ENCODE measurements around the gene DPP10.

The DPP10 gene

DNA sequence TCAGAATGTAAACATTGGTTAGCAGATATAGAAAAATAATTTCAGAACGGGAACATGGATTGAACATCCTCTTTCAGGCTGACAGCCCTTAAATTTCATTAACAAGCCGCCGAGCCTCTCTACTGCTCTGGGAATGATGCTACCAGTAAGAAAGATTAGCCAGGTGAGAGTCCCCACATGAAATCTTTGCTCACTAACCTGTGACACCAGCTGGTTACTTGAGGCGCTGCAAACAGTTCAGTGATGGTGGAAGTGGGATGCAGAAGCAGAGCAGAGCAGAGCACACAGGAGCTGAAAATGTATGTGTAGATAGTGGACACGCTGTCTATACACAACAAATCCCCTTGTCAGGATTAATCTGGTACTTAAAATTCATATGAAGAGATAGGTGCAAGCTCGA lies 721.1 kb downstream of the DPP10 start:
- no peak for DNase-seq

DNA sequence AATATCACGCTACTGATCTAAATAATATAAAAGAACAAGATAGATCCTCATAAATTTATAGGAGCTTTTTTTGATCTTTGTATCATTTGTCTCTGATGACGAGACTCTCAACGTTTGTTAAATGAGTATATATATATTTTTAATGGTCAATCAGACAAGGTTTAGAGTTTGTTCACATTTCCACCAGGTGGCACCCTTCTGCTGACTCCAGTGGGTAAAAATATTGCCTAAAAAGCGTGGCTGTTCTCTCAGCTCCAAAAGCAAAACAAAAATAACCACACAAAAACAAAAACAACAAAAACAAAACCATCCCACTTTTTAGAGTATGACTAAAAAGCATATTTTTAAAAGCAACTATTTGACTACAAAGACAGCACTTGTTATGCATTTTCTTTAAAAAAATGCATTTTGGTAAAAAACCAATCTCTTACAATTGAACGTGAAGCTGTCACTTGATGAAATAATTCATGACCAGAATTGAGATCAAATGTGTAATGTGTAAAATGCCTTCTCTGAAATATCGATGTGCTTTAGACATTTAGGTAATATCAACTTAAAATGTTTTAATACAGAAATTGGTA lies 723.2 kb downstream of the DPP10 start:
- DNase-seq: no peak

DNA sequence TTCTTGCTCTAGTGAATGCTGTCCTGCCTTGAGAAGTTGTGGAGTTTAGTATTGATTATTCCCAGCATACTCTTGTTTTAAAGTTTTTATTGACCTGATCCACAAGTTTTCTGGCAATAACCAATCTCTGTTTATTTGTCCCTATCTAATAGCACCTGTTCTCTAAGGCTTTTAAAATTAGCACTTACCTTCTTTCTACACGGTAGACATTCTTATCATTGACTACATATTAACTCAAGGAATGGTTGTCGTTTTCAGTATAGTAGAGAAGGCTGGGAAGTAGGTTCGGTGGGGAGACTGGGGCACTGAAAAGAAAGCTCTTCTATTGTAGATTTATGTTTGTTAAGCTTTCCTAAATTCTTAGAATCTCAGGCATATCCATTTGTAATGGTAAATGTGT lies 726.0 kb downstream of the DPP10 start:
- no peak for DNase-seq

DNA sequence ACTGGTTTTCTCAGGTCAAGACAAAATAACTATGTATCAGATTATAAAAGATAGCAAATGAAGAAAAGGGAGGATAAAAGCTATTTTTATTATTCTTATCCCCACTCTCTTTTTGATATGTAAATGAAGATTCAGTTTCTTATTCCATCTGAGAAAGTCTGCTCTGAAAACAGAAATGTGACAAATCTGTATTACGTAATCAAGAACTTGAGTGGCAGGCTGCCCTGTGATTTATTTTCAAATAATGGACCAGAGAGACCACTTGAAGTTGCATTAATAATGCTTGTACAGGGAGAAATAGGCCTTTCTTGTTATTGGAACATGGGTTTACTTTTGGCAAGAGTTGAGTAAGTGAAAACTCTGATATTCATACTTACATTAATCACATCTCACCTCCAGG lies 727.4 kb downstream of the DPP10 start:
- DNase-seq: no peak

DNA sequence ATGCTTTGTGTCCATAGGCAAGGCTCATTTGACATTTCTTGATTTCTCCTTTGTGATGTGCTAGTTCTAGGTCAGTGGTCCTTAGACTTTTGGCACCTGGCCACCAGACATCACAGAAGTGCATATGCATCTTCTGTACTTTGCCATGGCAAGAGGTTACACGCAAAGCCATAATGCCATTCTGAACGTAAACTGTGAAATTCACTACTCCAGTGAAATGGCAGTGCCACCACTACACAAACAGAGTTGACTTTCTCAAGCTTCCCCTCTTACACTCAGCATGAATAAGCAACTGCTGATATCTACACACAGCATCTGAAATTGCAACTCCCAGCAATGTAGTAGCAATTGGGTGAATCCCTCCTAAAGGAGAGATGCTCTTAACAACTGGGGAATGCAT lies 729.3 kb downstream of the DPP10 start:
- DNase-seq: no peak

DNA sequence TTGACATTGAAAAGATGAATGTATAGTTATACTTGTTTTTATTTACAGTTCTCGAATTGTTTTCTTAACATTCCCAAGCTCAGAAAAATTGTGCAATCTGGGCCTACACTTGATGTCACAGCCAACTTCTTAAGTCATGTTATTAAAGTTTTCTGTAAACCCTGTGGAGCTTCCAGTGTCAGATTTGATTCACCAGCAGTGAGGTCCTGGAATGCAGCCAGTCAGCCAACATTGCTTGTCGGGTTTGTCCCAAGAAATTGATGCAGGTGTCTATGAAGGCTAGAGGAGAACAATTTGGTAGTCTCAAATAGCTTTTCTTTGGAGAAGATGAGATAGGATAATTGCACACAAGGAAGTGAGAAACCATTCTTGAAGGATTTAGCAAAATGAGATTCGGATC lies 732.2 kb downstream of the DPP10 start:
- no peak for DNase-seq

DNA sequence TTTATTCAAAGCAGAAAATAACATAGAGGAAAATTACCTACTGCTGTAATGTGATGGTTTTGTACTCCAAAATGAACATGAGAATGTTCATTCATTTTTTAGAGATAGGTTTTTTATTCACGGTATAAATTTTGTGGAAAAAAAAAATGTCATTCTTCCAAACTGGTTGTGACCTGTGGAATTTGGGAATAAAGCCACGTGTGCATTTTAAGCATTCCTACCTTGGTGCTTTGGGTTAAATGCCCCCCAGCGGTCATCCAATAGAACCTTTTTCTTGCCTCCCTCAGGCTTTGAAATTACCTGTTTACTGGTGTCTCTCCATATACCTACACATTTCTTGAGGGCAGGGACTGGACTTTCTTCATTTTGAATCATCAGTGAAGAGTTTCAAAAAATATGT lies 740.7 kb downstream of the DPP10 start:
- no peak for DNase-seq

DNA sequence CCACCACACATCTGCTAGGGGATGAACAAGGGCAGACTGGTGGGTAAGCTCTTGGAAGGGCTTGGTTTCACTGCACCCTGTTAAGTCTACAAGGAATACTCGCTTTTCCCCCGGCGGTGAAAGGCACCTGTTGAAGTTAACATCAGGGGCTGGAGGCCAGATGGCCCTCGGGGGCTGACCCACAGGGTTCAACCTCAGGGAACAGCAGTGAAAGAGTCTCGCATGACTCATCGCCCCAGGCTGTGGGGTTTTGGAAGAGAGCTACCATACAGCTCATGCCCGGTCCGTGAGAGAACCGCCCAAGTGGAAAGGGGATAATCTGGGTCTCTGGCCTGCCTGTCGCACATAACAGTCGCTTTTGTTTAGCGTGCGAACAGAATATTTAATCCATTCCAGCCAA lies 748.0 kb downstream of the DPP10 start:
- no peak for DNase-seq

DNA sequence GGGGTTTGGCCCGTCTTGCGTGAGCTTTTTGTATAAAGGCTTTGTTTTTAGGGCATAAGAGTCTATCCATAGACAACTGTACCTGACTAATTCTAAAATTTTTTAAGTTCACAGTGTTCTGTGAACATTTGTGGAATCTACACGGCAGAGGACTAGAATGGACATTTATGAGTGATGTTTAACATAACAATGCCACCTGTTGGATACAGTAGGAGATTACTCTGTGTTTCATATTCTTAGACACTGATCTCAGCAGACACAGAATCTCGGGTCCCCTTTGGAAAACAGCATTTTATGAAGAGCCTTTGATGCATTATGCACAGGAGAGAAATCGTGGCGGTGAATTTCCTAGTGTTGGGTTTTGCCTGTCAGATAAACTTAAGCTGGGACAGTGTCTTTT lies 752.2 kb downstream of the DPP10 start:
- DNase-seq: no peak

DNA sequence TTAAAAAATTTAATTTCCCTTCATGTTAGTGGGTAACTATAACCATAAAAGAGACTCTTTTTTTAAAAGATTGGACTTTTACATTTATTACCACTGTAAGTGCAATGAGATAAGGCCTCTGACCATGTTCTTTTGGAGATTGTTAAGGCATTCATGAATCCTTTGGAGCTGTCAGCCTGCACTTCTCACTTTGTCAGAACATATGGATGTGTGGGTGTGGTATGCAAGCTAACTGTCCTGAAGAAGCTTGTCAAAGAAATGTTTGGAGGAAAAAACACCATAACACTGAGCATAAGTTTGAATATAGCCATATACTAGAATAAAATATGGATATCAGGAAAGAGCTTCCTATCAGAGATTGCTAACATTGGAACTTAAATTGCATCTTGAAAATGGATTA lies 754.1 kb downstream of the DPP10 start:
- DNase-seq: no peak

DNA sequence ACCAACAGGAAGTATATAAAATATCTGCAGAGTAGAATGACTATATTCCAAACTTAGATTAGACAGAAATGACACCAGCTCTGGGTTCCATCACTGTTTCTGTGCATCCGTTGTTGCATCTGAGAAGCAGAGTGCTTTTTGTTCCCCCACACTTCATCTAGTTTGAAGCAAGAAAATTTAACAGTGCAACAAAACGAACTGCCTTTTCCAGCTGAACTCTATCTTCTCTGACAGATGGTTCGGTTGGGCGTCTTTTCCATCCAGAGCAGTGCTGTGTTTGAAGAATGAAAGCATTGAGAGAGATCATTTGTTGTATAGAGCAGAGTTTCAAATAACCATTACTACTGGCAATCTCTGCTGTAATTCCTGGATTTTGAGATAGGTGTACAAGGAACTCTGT lies 757.5 kb downstream of the DPP10 start:
- DNase-seq: no peak

DNA sequence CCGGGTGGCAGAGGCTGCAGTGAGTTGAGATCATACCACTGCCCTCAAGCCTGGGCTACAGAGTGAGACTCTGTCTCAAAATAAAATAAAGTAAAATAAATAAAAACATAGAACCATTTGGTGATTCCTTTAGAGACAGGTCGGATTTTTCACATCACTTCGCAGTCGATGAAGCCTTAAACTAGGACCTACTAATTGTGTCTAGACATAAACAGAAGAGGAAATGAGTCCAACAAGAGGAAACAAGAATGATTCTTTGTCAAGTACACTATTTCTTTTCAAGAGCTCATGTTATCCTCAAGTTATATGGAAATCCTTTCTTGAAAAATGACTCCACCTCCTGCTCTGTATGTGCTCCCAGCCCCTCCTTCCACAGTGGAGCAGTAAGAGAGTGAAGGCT lies 758.9 kb downstream of the DPP10 start:
- DNase-seq: no peak

DNA sequence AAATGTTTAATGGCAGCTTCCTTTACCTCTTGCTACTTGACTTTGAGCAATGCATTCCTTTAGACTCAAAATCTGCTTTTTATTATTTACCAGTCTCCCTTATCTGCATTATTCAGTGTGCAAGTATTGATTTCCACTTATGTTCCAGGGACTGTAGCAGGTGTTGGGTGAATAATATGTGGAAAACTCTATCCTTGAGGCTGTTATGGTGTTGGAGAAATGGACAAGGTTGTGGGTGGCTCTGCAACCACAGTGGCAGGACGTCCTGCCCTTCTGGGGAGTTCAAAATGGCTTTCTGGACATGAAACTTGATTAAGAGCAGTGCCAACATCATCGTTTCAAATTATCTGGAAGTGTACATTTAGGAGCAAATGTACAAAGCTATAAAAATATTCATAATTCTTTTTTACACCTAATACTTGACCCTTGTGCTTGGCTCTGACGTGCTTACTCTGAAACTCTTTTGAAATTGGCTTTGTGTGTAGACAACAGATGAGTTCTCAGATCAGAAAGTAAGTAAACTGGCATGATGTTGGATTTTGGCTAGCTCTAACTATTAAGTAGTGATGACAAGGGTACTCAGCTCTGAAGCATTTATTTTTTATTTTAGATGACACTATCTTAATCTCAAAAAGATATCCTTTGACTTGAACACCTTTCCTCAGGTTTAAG lies 766.2 kb downstream of the DPP10 start:
- no peak for DNase-seq

DNA sequence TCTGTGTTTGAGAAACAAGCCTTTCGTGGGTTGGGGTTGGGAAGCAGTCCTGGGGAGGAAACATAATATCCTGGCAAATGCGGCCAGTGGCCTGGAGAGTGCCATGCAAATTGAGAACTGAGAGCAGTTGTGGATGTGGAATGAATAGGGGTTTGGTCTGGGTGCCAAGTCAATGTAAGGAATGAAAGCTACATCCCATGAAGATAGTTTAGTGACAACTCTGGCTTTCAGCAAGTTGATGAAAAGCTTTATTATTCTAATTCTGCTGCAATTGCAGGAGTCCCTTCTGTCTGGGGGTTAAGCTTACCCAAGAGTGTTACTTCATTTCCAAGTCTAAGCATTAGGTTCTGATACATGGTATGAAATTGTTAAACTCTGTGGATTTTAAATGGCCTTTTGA lies 771.6 kb downstream of the DPP10 start:
- no peak for DNase-seq

DNA sequence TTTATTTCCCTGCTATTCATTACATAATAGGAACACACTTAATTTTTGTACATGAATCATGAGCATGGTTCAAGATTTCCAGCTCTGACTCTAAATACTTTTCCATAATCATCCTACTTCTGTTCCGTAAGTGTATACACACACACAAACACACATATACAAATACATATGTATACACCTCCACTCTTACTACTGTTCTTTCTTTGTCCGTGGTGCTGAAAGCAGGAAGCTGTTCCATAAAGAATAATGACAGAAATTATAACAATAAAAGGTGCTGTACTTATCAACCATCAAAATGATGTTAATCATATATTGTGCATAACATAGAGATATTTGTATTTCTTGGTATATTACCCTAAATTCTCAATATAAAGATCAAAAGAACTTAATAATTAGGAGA lies 776.9 kb downstream of the DPP10 start:
- no peak for DNase-seq

DNA sequence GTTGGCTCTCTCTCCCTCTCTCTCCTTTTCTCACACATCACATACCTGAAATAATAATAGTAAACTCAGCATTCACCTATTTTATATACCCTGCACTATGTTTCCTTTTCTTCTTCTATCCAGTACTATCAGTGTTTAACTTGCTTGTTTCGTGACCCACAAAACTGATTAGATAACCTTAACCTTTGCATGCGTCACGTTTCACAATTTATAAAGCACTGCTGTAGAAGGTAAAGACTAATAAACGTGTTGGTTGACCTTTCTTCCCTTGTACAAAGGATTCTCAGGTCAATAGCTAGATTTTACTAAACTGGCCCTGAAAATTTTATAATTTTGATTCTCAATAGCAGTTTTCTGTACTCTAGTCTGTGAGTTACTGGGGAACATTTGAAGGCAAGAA lies 791.7 kb downstream of the DPP10 start:
- no peak for DNase-seq

DNA sequence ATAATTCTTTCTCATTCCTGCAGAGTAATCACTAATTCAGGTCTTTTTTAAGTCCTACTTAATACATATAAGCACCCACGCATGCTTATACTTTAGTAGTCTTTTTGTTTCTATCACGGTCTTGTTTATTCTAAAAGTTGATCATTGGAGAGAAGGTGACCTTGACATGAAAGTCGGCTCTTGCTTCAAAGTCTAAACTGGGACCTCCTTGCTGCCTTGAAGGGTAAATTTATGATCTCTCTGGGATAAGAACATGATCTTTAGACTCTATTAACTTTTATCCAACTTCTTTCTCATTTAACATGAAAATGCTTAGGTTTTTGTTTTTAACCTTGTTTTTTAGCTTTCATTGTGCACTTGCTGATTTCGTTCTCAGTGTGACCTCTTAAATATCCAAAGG lies 792.3 kb downstream of the DPP10 start:
- no peak for DNase-seq

DNA sequence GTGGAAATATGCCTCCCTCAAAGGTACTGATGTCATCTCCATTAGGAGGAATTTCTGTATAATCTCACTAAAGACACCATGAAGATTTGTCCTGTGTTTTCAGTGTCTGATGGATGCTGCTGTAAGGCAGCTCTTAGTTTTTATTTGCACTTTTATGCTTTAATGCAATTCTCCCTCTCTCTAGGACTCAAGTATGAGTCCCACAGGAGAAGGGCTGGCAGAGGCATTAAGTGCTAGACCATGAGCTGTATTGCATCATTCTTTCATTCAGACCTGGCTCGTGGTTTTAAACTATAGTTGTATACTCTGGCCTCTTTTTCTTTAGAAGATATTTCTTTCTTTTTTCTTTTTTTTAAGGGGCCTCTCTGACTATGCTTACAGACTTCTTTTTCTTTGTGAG lies 805.6 kb downstream of the DPP10 start:
- DNase-seq: no peak

DNA sequence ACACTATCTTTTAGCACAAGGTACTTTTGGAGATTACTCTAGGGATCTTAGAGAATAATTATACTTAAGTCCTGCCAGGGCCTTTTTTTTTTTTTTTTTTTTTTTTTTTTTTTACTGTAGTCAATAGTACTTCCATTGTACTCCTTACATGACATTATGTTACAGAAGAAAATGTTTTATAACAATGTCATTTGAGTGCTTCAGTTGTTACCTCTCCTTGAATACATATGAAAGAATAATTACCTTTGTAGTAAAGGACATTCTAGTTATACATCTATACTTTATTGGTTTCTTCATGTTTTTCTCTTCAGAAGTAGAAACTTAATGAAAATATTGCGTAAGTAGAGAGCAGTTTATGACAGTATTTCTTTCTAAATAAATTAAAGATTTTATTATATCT lies 834.9 kb downstream of the DPP10 start:
- DNase-seq: no peak

DNA sequence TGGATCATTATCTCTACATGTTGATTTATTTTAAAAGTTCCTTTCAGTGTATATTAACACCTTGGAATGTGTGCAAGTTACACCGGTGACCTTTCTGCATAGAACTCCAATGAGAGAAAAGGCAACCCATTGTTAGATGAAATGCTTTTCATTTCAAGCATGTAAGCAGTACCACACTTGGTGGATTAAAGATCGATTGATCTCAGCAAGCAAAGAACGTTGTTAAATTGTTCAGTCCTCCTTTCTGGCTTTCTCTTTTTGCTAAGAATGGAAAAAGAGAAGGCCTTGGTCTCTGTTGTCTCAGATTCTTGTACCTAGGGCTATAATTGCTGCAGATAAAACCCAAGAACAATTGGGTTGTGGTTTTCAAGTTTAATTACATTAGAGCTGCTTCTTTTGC lies 843.0 kb downstream of the DPP10 start:
- no peak for DNase-seq

DNA sequence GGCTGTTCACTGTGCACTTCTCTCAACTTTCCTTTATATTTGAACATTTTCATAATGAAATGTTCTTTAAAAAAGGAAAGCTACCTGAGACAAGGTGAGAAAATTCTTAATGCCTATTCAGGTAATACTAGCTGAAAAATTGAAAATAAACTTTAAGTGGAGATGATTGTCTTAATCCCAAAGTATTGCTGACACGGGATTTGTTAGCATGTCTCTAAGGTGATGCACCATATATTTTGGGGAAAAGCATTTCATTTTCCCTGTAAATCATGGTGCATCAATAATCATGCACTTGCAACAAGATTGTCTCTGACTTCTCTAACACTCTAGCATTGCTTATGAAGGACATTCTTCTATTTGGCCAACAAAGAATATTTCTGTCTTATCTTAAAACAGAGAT lies 848.0 kb downstream of the DPP10 start:
- DNase-seq: no peak

DNA sequence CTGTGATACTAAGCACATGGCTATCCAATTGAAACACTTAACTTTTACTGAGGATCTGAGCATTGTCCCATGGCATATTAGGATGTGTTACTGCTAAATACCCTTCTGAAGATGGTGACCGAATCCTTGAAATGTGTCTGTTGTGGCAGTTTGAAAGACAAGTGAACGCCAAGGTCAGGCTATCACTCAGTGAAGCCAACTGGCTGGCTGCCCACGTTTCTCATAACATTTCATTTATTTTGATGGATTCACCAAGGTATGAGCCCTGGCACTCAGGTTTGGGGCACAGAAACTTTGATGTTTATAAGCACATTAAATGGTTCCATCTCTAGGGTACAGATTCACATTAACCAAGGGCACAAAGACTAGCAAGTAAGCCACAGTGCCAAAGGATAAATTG lies 850.3 kb downstream of the DPP10 start:
- DNase-seq: no peak

DNA sequence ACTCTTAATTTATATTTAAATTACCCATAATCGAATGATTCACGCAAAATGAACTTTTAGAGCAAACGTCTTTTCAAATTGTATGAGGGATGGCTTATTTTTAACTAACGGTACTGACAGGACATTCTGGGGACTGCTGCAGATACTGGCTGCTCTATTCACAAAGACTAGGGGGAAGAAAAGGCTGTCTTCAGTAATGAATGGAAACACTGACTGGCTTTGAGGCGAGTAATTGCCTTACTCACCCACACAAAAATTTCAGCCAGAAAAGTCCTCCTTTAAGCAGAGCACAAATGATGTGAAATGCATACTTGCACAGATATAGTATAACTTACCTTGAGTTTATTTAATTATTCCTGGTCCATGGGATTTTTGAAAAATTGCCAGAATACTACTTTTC lies 852.6 kb downstream of the DPP10 start:
- DNase-seq: no peak

DNA sequence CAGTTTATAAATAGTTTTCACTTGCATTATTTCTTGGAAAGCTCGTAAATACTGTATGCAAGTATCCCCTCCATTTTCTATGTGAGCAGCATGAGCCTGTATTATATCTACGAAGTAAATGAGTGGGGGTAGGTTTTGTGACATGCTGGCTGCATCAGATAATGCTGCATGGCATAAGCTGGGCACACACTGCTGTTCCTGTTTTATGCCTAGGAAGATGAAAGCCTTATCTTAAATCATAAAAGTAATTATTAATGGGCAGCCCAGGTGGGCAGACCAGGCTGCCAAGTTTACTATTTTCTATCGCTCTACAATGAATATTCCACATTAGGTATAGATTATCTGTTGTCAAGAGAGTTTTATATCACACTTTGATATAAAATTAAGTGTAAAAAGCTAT lies 854.6 kb downstream of the DPP10 start:
- no peak for DNase-seq

DNA sequence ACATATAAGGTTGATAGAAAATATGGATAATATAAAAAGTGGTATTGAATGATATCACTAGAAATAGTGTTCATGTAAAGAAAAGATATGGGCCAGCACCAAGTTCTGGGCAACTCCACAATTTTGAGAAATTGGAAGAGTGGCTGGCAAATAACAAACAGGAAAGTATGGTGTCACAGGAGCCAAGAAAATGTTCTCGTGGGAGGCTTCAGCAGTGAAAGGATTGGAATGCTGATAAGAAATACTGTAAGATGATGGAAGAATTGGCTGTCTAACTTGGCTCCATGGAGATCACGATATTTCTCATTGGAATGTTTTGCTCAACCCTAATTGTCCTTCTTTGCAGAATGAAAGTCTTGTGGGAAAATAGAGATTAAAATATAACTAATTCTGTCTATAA lies 856.8 kb downstream of the DPP10 start:
- DNase-seq: no peak

DNA sequence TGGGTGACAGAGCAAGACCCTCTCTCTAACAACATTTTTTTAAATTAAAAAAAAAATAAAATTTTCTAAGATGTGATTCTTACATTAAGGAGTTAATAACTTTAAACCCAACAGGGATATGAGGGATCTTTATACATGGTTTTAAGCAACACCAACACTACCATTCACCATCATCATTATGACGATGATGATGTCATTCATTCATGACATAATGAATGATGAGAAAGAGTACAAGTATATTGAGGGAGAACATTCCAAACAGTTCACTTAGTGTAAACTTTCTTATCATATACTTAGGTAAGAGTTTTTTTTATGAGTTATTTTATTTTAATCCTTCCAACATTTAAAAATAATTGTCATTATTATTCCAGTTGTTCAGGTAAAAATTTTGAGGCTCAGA lies 863.3 kb downstream of the DPP10 start:
- DNase-seq: no peak
